ENCODE data around the gene AGO3. TPM values are rescaled to one million over a fixed set of nuclear protein-coding genes. Genes with fewer than 3 reads are reported as not detected.
A peak's percentile ranks its signal among the peaks of the same experiment; 100 is the strongest.

The AGO3 gene
- total and polyA plus RNA-seq, 9 donors, result 5.6 to 25.9 (median 9.6) TPM

DNA sequence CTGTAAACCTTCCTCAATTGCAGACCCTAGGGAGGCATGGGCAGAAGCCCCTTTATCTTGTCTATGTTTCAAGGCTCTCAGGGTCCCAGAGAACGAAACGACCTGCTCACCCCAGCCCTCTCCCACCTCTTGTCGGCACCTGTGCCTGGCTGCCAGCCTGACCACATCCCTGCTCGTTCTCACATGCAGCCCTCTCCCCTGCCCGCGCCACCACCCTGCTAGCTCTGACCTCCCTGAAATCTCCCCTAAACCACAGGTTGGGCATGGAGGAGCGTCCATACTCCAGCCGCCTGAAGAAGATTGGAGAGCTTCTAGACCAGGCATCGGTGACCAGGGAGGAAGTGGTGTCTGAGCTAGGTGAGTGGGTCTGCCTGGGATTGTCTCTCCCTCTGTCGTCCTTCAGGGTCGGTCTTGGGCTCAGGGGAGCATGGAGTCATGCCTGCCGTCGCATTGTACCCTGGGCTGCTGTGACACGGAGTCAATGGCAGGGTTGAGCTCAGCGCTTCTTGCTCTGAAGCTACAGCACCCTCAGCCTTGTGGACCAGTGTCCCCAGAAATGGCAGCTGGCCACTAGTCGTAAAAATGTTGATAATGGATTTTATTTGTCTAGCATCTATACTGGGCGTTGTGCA is 161.4 kb downstream of the AGO3 start:
- H3K27me3 ChIP-seq (ENCODE audit: control insufficient read depth, insufficient read depth, low read length), result no peaks in the 10 kb centered on the region
- peaks cover 55% of the 10 kb centered on the region for H3K36me3 ChIP-seq (ENCODE audit: control insufficient read depth, insufficient read depth, low read length)
- peaks cover 30% of the 10 kb centered on the region for H3K4me1 ChIP-seq (ENCODE audit: control insufficient read depth, insufficient read depth, low read length)

DNA sequence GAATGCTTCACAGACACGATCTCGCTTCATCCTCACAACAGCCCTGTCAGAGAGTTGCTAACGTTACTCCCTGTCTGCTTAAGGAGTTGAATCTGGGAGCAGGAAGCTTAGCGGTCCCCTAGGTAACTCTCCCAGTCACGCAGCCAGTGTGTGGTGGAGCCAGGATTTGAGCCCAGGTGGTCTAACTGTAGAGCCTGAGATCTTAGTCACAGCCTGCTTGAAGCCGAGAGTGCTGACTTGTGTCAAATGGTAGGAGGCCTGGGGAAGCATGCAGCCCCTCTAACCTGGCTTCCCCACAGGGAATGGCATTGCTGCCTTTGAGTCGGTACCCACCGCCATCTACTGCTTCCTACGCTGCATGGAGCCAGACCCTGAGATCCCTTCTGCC is 161.9 kb downstream of the AGO3 start:
- H3K27ac ChIP-seq (ENCODE audit: low read length), result no peak overlapping the region
- no peaks in the 10 kb centered on the region for H3K9me3 ChIP-seq (replicated peaks; ENCODE audit: control insufficient read depth, low read depth, low read length)
- DNase-seq, result no peak
- peaks cover 31% of the 10 kb centered on the region for H3K4me1 ChIP-seq (ENCODE audit: control insufficient read depth, insufficient read depth, low read length)
- 92% methylated on average over 5 of the region's 9 CpGs for WGBS (ENCODE audit: insufficient coverage)
- H3K36me3 ChIP-seq (ENCODE audit: control insufficient read depth, insufficient read depth, low read length), result peaks cover 55% of the 10 kb centered on the region
- H3K4me3 ChIP-seq (ENCODE audit: low read length), result no peak overlapping the region
- H3K27me3 ChIP-seq (ENCODE audit: control insufficient read depth, insufficient read depth, low read length), result no peaks in the 10 kb centered on the region

More for the DNA sequence above, 161.4 kb downstream of the AGO3 start:
- DNase-seq, result no peak
- Histone ChIP-seq H3K27ac (ENCODE audit: low read length) (no peak overlapping the region), H3K4me3 (ENCODE audit: low read length) (no peak overlapping the region), H3K9me3 (replicated peaks; ENCODE audit: control insufficient read depth, low read depth, low read length) (no peaks in the 10 kb centered on the region)
- 93% methylated on average over 13 of the region's 17 CpGs for whole genome bisulfite sequencing (ENCODE audit: insufficient coverage)

DNA sequence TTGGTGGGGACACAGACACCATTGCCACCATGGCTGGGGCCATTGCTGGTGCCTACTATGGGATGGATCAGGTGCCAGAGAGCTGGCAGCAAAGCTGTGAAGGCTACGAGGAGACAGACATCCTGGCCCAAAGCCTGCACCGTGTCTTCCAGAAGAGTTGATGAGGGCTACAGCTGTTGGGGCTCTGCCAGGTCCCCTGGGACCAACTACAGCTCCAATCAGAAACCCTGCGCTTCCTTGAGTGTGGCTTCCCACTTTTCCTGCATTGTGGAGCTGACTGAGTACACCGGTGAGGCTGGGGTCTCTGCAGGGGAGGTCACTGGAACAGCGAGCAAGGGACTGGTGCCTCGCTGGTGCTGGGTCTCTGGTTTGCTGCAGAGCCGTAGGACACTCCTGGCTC is 162.3 kb downstream of the AGO3 start:
- no peak for DNase-seq
- Histone ChIP-seq H3K4me1 (ENCODE audit: control insufficient read depth, insufficient read depth, low read length) (peaks cover 27% of the 10 kb centered on the region), H3K4me3 (ENCODE audit: low read length) (no peak overlapping the region), H3K36me3 (ENCODE audit: control insufficient read depth, insufficient read depth, low read length) (peaks cover 55% of the 10 kb centered on the region), H3K9me3 (replicated peaks; ENCODE audit: control insufficient read depth, low read depth, low read length) (no peaks in the 10 kb centered on the region), H3K27me3 (ENCODE audit: control insufficient read depth, insufficient read depth, low read length) (no peaks in the 10 kb centered on the region), H3K27ac (ENCODE audit: low read length) (no peak overlapping the region)
- WGBS (ENCODE audit: insufficient coverage), result 69% methylated on average over 7 of the region's 7 CpGs

DNA sequence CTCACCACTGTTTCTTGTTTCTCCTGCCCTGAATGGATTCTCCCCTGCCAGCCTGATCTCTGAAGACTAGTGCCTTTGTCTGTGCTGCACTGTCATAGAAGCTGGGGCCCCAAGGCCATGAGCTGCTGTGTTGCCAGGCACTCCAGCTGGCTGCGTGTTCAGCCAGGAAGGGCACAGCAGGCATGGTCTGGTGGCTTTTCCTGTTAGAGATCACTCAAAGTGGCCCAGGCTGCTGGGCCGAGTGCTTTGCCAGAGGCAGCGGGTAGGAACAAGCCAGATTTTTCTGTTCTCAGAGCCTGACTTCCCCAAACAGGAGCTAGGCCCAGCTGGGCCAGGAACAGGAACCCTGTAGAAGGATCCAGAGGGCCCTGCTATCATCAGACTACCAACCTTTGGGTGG is 163.0 kb downstream of the AGO3 start:
- Histone ChIP-seq H3K4me3 (ENCODE audit: low read length) (no peak overlapping the region), H3K36me3 (ENCODE audit: control insufficient read depth, insufficient read depth, low read length) (peaks cover 55% of the 10 kb centered on the region), H3K4me1 (ENCODE audit: control insufficient read depth, insufficient read depth, low read length) (peaks cover 24% of the 10 kb centered on the region), H3K27ac (ENCODE audit: low read length) (no peak overlapping the region), H3K9me3 (replicated peaks; ENCODE audit: control insufficient read depth, low read depth, low read length) (no peaks in the 10 kb centered on the region), H3K27me3 (ENCODE audit: control insufficient read depth, insufficient read depth, low read length) (no peaks in the 10 kb centered on the region)
- no peak for DNase-seq
- WGBS (ENCODE audit: insufficient coverage), result 86% methylated on average over 3 of the region's 3 CpGs

DNA sequence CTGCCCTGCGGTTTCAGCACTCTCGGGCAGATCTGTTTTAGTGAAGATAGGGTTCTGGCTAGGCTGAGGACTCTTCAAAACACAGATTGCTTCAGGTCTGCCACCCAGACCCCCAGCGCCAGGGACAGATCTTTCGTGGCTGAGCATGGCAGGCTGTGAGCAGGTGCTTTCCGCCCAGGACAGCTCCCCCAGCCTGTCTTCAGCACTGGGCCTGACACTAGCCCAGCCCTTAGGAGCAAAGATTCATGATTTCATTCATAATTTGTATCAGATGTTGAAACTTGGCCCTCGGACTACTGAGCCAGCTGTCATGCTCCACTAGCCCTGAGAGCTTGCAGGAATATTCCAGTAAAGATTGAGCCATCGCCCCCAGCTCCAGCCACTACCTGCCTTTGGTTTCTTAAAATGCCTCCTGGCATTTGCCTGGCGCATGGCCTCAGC is 163.7 kb downstream of the AGO3 start:
- H3K36me3 ChIP-seq (ENCODE audit: control insufficient read depth, insufficient read depth, low read length), result peaks cover 55% of the 10 kb centered on the region
- DNase-seq, result no peak
- no peak overlapping the region for H3K4me3 ChIP-seq (ENCODE audit: low read length)
- no peaks in the 10 kb centered on the region for H3K27me3 ChIP-seq (ENCODE audit: control insufficient read depth, insufficient read depth, low read length)
- no peak overlapping the region for H3K27ac ChIP-seq (ENCODE audit: low read length)
- H3K9me3 ChIP-seq (replicated peaks; ENCODE audit: control insufficient read depth, low read depth, low read length), result no peaks in the 10 kb centered on the region
- 74% methylated on average over 7 of the region's 8 CpGs for WGBS (ENCODE audit: insufficient coverage)
- peaks cover 20% of the 10 kb centered on the region for H3K4me1 ChIP-seq (ENCODE audit: control insufficient read depth, insufficient read depth, low read length)

DNA sequence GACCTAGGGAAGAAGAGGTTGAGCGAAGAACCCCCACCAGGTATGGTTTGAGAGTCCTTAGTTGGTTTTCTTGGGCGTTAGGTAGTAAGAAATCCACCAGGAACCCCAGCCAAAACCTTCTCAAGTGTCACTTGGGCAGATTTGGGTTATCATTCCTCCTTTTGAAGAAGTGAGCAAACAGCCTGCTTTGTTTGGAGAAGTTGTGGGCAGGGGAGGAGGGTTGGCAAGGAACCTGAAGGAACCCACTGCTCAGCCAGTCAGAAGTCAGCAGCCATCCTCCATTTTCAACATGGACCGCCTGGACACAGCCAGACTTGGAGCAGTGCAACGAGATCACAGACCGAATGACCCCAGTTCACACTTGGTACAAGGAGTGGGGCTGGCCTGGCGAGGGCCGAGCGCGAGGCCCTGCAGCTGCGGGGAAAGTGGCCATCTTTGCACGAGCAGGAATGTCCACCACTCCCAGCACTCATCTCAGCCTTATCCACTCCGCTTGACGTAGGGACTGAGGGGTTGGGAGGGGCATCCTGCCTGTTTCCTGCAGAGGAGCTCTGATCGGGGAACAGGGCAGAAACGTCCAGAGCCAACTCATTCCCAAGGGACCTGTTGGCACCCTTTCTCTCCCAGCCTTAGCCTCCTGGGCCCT is 165.0 kb downstream of the AGO3 start:
- Histone ChIP-seq H3K36me3 (ENCODE audit: control insufficient read depth, insufficient read depth, low read length) (peaks cover 53% of the 10 kb centered on the region), H3K4me1 (ENCODE audit: control insufficient read depth, insufficient read depth, low read length) (peaks cover 18% of the 10 kb centered on the region), H3K27ac (ENCODE audit: low read length) (peak overlapping the region; percentile 35), H3K4me3 (ENCODE audit: low read length) (no peak overlapping the region), H3K9me3 (replicated peaks; ENCODE audit: control insufficient read depth, low read depth, low read length) (no peaks in the 10 kb centered on the region), H3K27me3 (ENCODE audit: control insufficient read depth, insufficient read depth, low read length) (no peaks in the 10 kb centered on the region)
- peak; percentile 44 for DNase-seq
- 52% methylated on average over 6 of the region's 15 CpGs for WGBS (ENCODE audit: insufficient coverage)

DNA sequence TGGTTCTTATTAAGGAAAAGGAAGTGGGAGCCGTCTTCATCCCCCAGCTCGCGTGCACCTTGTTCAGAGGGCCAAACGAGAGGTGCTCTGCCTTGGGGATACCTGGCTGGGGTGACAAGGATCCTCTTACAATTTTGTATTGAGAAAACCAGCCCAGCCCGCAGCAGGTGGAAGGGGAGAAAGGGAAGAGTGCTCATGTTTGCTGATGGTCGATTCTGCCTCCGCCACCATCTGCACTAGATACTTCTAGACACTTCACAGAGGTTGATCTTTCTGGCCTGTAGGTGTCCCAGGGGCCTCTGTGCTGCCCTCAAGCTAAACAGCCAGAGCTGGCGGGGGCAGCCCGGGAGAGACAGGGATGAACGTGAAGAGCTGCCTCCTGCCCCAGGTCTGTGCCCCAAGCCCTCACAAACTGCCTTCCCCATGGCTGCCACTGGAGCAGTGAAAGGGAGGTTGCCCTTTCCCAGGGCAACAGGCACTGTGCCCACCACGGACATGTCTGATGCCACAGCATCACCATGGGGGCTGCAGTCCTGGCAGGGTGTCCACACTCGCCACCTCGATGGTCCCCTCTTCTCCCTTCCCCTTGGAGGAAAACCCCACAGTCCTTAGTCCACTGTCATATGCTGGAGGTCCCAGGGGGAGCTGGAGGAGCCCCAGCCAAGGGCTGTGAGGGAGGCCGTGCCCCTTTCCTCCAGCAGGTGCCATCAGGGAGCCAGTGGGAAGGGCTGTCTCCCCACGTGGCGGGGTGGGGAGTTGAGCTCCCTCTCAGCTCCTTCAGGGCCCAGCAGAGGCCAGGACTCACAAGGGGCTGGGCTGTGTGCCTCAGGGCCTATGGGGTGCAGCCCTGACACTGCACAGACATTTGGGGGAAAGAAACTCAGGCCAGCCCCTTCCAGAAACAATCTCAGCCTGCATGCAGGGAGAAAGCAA is 165.9 kb downstream of the AGO3 start:
- no peak for DNase-seq
- Histone ChIP-seq H3K27me3 (ENCODE audit: control insufficient read depth, insufficient read depth, low read length) (no peaks in the 10 kb centered on the region), H3K4me3 (ENCODE audit: low read length) (no peak overlapping the region), H3K9me3 (replicated peaks; ENCODE audit: control insufficient read depth, low read depth, low read length) (no peaks in the 10 kb centered on the region), H3K27ac (ENCODE audit: low read length) (no peak overlapping the region), H3K36me3 (ENCODE audit: control insufficient read depth, insufficient read depth, low read length) (peaks cover 45% of the 10 kb centered on the region), H3K4me1 (ENCODE audit: control insufficient read depth, insufficient read depth, low read length) (peaks cover 17% of the 10 kb centered on the region)
- 31% methylated on average over 6 of the region's 16 CpGs for WGBS (ENCODE audit: insufficient coverage)

DNA sequence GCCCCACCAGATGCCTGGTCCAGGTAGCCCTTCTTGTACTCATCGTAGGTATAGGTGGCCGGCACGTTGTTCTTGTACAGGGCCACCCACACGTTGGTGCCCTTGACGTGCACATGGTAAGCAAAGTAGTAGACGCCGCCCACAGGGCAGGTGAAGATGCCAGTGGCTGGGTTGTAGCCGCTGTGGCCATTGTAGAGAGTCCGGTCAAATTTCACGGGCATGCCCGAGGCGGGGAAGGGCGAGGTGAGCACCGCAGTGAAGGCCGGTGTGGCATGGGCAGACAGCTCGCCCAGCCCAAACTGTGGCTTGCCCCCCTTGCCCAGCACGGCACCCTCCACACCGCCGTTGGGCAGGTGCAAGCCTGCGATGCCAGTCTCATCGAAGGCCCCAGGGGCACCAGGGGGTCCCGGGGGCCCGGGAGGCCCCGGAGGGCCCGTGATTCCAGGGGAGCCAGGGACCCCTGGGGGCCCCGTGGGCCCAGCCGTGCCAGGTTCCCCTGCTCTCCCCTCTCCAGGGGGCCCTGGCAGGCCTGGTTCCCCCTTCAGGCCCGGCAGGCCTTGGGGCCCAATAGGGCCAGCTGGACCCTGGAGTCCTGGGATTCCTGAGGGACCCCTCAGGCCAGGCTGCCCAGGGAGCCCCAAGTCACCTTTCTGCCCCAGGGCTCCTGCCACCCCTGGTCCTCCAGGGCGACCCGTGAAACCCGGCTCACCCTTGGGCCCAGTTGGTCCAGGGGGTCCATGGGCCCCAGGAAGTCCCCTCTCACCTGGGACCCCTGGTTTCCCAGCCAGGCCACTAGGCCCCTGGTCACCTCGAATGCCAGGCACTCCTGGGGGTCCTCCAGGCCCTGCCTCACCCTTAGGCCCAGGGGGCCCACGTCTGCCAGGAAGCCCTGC is 167.0 kb downstream of the AGO3 start:
- no peaks in the 10 kb centered on the region for H3K9me3 ChIP-seq (replicated peaks; ENCODE audit: control insufficient read depth, low read depth, low read length)
- peaks cover 16% of the 10 kb centered on the region for H3K4me1 ChIP-seq (ENCODE audit: control insufficient read depth, insufficient read depth, low read length)
- H3K36me3 ChIP-seq (ENCODE audit: control insufficient read depth, insufficient read depth, low read length), result peaks cover 33% of the 10 kb centered on the region
- WGBS (ENCODE audit: insufficient coverage), result 89% methylated on average over 32 of the region's 33 CpGs
- no peak overlapping the region for H3K4me3 ChIP-seq (ENCODE audit: low read length)
- H3K27me3 ChIP-seq (ENCODE audit: control insufficient read depth, insufficient read depth, low read length), result no peaks in the 10 kb centered on the region
- no peak overlapping the region for H3K27ac ChIP-seq (ENCODE audit: low read length)
- no peak for DNase-seq

DNA sequence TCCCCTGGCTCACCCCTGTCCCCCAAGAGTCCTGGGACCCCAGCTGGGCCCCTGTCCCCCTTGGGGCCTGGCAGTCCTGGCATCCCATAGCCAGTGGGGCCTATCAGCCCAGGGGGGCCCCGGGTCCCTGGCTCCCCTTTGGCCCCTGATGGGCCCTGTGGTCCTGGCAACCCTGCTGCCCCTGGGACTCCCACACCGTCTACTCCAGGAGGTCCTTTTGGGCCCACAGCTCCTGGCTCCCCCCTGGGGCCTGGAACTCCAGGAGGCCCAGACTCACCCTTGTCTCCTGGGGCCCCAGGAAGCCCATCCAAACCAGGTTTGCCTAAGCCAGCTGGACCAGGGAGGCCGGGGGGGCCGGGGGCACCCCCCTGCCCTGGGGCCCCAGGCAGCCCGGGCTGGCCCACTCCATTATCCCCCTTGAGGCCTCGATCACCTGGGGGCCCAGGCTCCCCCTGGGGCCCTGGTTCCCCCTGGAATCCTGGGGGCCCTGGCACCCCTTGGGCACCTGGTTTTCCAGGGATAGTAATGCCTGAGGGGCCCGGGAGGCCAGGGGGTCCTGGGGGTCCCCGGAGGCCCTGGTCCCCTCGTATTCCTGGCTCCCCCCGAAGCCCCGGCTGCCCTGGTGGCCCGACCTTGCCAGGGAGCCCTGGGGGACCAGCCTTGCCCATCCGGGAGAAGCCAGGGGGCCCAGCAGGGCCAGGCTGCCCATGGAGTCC is 167.9 kb downstream of the AGO3 start:
- DNase-seq, result no peak
- H3K9me3 ChIP-seq (replicated peaks; ENCODE audit: control insufficient read depth, low read depth, low read length), result no peaks in the 10 kb centered on the region
- H3K27me3 ChIP-seq (ENCODE audit: control insufficient read depth, insufficient read depth, low read length), result no peaks in the 10 kb centered on the region
- H3K4me1 ChIP-seq (ENCODE audit: control insufficient read depth, insufficient read depth, low read length), result peaks cover 11% of the 10 kb centered on the region
- peaks cover 24% of the 10 kb centered on the region for H3K36me3 ChIP-seq (ENCODE audit: control insufficient read depth, insufficient read depth, low read length)
- 79% methylated on average over 13 of the region's 13 CpGs for WGBS (ENCODE audit: insufficient coverage)
- H3K27ac ChIP-seq (ENCODE audit: low read length), result no peak overlapping the region
- no peak overlapping the region for H3K4me3 ChIP-seq (ENCODE audit: low read length)
